Measurements from ENCODE around the gene PDE4D. TPM values are rescaled to one million over a fixed set of nuclear protein-coding genes. Genes with fewer than 3 reads are reported as not detected.

PDE4D gene
- total RNA-seq, 4 donors from 2014 or later, result 6.0 to 36.2 (median 10.0) TPM

DNA sequence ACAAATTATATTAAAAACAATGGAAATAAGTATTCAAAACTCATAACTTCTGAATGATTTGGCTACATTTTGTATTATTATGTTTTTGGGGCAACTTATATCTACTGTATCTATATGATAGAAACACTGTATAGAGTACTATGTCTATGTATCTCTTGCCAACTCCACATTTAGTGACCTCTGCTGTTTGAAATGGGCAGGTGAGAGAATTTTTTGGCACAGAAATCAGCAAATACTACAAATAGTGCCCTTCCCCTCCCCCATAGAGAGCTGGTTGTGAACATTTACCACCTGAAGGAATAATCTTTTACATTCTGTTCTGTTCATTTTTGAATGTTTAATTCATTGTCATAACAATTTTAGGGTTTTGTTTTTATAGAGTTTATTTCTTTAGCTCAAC, 545.3 kb downstream of the PDE4D start:
- Histone ChIP-seq H3K27me3 (no peaks in the 10 kb centered on the region), H3K9me3 (no peaks in the 10 kb centered on the region), H3K4me3 (no peak overlapping the region), H3K4me1 (peaks cover 0 to 12% (median 0%) of the 10 kb centered on the region in 3 donors), H3K36me3 (no peaks in the 10 kb centered on the region), H3K27ac (peak overlapping the region in 1 of 4 donors; percentile 14)
- no peak for DNase-seq
- intact Hi-C loops (cut with DNase I), result no loop called here
- no peak for TF ChIP-seq POLR2A (IDR thresholded peaks at IDR 0.05)
- TF ChIP-seq, protein P1, sequence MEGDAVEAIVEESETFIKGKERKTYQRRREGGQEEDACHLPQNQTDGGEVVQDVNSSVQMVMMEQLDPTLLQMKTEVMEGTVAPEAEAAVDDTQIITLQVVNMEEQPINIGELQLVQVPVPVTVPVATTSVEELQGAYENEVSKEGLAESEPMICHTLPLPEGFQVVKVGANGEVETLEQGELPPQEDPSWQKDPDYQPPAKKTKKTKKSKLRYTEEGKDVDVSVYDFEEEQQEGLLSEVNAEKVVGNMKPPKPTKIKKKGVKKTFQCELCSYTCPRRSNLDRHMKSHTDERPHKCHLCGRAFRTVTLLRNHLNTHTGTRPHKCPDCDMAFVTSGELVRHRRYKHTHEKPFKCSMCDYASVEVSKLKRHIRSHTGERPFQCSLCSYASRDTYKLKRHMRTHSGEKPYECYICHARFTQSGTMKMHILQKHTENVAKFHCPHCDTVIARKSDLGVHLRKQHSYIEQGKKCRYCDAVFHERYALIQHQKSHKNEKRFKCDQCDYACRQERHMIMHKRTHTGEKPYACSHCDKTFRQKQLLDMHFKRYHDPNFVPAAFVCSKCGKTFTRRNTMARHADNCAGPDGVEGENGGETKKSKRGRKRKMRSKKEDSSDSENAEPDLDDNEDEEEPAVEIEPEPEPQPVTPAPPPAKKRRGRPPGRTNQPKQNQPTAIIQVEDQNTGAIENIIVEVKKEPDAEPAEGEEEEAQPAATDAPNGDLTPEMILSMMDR (IDR thresholded peaks at IDR 0.05), result no peak

DNA sequence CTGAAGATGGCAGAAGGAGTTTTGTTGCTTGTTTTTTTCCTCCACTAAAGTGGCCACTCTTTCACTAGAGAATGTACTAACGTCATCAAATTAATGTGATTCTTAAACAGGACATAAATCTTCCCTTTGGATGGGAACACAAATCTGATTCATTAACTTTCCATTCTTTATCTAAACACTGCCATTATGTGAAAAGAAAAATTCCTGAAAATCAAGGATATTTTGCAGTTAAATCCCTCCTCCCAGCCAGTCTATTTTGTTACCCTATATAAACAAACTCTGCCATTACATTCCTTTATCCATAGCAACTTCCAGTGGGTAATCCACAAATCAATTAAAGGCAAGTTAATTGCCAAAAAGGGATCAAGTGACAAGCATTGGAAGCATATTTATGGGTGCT, 546.5 kb downstream of the PDE4D start:
- no peak for DNase-seq
- no peak overlapping the region for H3K4me3 ChIP-seq
- intact Hi-C loops (cut with DNase I), result no loop called here
- peaks cover 0 to 3% (median 0%) of the 10 kb centered on the region in 3 donors for H3K4me1 ChIP-seq
- peak overlapping the region in 2 of 4 donors; percentile 35 to 49 for H3K27ac ChIP-seq
- WGBS, 2 donors, result 53 to 68% methylated on average over 1 of the region's 1 CpG
- no peak for TF ChIP-seq POLR2A (IDR thresholded peaks at IDR 0.05)
- TF ChIP-seq, protein P1 (IDR thresholded peaks at IDR 0.05), result no peak
- no peaks in the 10 kb centered on the region for H3K9me3 ChIP-seq
- no peaks in the 10 kb centered on the region for H3K36me3 ChIP-seq
- no peaks in the 10 kb centered on the region for H3K27me3 ChIP-seq

DNA sequence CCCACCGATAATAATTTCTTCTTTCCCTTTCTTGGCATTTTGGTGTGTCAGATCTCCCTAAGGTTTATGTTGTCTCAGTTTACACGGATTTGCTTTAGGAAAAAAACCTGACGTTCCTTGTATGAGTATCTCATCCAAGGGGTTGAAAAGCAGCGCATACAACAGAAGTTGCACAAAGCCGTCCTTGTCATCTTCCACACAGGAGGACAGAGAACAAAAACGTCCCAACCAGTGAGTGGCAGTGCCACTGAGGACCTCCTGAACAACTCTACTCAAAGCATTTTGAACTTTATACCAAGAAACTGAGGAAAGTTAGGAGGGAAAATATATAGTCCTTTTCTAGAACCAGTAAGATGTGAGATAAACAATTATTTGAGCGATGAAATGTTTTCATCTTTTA, 547.0 kb downstream of the PDE4D start:
- Histone ChIP-seq H3K9me3 (no peaks in the 10 kb centered on the region), H3K36me3 (no peaks in the 10 kb centered on the region), H3K4me1 (no peaks in the 10 kb centered on the region), H3K27ac (peak overlapping the region in 2 of 4 donors; percentile 35 to 49), H3K27me3 (no peaks in the 10 kb centered on the region), H3K4me3 (no peak overlapping the region)
- WGBS, 2 donors, result 69 to 78% methylated on average over 7 of the region's 7 CpGs
- DNase-seq, result no peak
- intact Hi-C loops (cut with DNase I), result no loop called here
- TF ChIP-seq POLR2A (IDR thresholded peaks at IDR 0.05), result no peak
- TF ChIP-seq, protein P1 (IDR thresholded peaks at IDR 0.05), result no peak

DNA sequence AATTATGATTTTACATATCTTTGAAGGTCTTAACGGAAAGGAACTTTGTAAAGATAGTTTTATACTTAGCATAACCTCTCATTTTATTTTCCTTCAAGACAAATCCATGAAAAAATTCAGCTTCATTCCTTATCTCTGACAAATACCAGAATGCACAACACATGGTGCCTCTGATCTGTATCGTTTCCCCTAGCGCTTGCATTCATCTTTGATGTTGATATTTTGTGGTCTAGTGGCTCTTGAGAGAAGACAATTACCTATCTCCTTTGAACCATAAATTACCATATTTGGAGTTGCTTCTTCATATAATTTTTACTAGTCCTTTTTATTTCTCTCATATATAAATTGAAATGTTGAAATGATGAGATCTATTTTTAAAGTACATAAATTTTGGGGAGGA, 551.3 kb downstream of the PDE4D start:
- no peaks in the 10 kb centered on the region for H3K27me3 ChIP-seq
- DNase-seq, result no peak
- 79 to 81% methylated on average over 3 of the region's 3 CpGs for WGBS, 2 donors
- H3K27ac ChIP-seq, result no peak overlapping the region
- no peaks in the 10 kb centered on the region for H3K4me1 ChIP-seq
- no peak overlapping the region for H3K4me3 ChIP-seq
- intact Hi-C loops (cut with DNase I), result no loop called here
- TF ChIP-seq, protein P1 (IDR thresholded peaks at IDR 0.05), result no peak
- TF ChIP-seq POLR2A (IDR thresholded peaks at IDR 0.05), result no peak
- H3K9me3 ChIP-seq, result no peaks in the 10 kb centered on the region
- no peaks in the 10 kb centered on the region for H3K36me3 ChIP-seq

DNA sequence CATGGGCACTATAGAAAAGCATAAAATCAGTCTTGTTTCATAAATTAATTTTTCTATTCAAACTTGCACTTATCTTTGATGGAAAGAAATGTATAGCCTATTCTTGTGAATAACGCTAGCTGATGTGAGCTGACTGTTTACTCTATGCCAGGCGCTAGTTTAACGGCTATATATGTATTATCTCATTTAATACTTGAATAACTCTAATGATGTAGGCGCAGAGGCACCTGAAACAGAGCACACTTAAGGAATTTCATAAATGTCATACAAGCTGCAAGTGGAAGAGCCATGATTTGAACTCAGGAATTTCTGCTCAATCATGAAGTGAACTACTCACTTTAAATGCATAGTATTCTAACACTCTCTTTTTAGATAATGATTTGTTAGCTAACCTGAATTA, 551.8 kb downstream of the PDE4D start:
- Histone ChIP-seq H3K27me3 (no peaks in the 10 kb centered on the region), H3K27ac (no peak overlapping the region), H3K36me3 (no peaks in the 10 kb centered on the region), H3K9me3 (no peaks in the 10 kb centered on the region), H3K4me1 (no peaks in the 10 kb centered on the region), H3K4me3 (no peak overlapping the region)
- 95 to 100% methylated on average over 4 of the region's 4 CpGs for WGBS, 2 donors
- TF ChIP-seq, protein P1 (IDR thresholded peaks at IDR 0.05), result no peak
- TF ChIP-seq POLR2A (IDR thresholded peaks at IDR 0.05), result no peak
- DNase-seq, result no peak
- intact Hi-C loops (cut with DNase I), result no loop called here

Data from esophagus squamous epithelium (tissue), 5 donors.